Measurements from ENCODE around the gene ZNF423. TPM values are rescaled to one million over a fixed set of nuclear protein-coding genes. Genes with fewer than 3 reads are reported as not detected.

ZNF423 gene
- total RNA-seq, 4 donors from 2014 or later, result 4.1 to 20.2 (median 10.3) TPM

- no peak for TF ChIP-seq CTCF (IDR thresholded peaks at IDR 0.05; ENCODE audit: low read depth)
These were observed 247.8 kb downstream of the ZNF423 start for GRCh38 chr16:49608098-49608497.

GRCh38 chr16:49605536-49606254 lies 250.2 kb downstream of the ZNF423 start:
- no peak for TF ChIP-seq CTCF (IDR thresholded peaks at IDR 0.05; ENCODE audit: low read depth)

GRCh38 chr16:49604602-49605001 lies 251.3 kb downstream of the ZNF423 start:
- no peak for TF ChIP-seq CTCF (IDR thresholded peaks at IDR 0.05; ENCODE audit: low read depth)

- TF ChIP-seq CTCF (IDR thresholded peaks at IDR 0.05; ENCODE audit: low read depth), result no peak
These were observed 252.0 kb downstream of the ZNF423 start for GRCh38 chr16:49603956-49604355.

GRCh38 chr16:49602976-49603310 lies 253.0 kb downstream of the ZNF423 start:
- no peak for TF ChIP-seq CTCF (IDR thresholded peaks at IDR 0.05; ENCODE audit: low read depth)

GRCh38 chr16:49602201-49602975 lies 253.5 kb downstream of the ZNF423 start:
- no peak for TF ChIP-seq CTCF (IDR thresholded peaks at IDR 0.05; ENCODE audit: low read depth)

GRCh38 chr16:49601576-49601975 lies 254.3 kb downstream of the ZNF423 start:
- no peak for TF ChIP-seq CTCF (IDR thresholded peaks at IDR 0.05; ENCODE audit: low read depth)

Data from subcutaneous adipose tissue (tissue), 4 donors.